Amniotic stem cell (primary cell): ENCODE measurements around the gene MAGED1.
A peak's percentile ranks its signal among the peaks of the same experiment; 100 is the strongest.

Experiments
- DNase-seq: peaks from one replicate; lab custom pipeline; 2025; lab: John Stamatoyannopoulos, UW

MAGED1 gene

DNA sequence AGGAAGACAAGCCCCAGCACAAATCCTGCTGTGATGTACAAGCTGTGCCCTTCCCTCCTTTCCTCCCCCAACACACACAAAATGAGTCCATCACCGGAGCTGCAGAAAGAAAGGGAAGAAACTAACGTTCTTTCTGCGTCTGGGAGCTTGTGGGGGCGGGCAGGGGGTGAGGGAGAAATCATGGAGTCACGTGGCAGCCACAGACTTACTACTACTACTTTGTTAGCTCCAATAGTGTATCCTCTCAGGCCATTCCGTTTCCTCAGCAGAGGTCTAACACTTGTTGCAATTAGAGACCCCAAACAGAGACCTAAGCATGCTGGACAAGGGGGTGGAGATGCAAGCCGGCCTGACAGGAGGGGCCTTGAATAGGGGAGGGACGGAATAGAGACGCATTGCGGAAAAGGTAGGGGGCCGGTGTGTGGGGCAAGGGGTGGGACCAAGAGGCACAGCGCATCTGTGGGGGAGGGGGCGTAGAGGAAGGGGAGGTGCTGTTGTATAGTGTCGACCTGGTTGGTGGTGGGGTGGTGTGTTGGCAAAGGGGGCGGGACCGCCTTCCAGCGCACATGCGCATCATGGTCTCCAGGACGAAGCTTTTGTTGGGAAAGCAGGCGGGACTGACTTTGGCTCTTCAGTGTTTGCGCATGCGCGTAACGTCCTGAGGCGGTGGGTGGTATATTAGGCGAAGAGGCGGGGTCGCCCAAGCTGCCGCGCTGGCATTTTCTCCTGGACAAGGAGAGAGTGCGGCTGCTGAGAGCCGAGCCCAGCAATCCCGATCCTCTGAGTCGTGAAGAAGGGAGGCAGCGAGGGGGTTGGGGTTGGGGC, at the start of gene MAGED1:
Gene MAGED1, plus strand, starts transcription at position 703 of the 825 bp plus-strand sequence. CDS start 682 bp downstream, outside the sequence.
- DNase-seq: peak; percentile 78

- no peak for DNase-seq
Measured at GRCh38 chrX:51847463-51847862, 46.0 kb upstream of the MAGED1 start.

DNA sequence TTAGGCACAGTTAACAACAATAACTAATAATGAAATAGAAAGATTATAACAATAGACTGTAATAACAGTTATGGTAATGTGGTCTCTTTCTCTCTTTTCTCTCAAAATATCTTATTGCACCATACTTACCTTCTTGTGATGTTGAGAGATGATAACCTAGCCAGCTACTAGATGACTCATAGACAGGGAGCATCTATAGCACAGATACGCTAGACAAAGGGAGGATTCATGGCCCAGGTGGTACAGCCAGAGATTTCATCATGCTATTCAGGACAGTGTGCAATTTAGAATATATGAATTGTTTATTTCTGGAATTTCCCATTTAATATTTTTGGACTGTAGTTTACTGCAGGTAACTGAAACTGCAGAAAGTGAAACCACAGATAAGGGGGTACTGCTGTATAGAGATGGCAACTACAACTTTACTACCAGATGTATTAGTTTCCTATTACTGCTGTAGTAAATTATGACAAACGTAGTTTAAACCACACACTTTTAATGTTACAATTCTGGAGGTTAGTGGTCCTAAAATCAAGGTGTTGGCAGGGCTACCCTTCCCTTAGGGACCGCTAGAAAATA, 41.8 kb upstream of the MAGED1 start:
- DNase-seq: no peak

- DNase-seq: no peak
Measured at GRCh38 chrX:51852096-51852495, 41.3 kb upstream of the MAGED1 start.

GRCh38 chrX:51852621-51853020, 40.8 kb upstream of the MAGED1 start:
- no peak for DNase-seq

- no peak for DNase-seq
Measured at GRCh38 chrX:51853251-51853650, 40.2 kb upstream of the MAGED1 start.

- DNase-seq: no peak
Measured at GRCh38 chrX:51855698-51856097, 37.7 kb upstream of the MAGED1 start.

GRCh38 chrX:51857159-51857733, 36.2 kb upstream of the MAGED1 start:
- DNase-seq: no peak

DNA sequence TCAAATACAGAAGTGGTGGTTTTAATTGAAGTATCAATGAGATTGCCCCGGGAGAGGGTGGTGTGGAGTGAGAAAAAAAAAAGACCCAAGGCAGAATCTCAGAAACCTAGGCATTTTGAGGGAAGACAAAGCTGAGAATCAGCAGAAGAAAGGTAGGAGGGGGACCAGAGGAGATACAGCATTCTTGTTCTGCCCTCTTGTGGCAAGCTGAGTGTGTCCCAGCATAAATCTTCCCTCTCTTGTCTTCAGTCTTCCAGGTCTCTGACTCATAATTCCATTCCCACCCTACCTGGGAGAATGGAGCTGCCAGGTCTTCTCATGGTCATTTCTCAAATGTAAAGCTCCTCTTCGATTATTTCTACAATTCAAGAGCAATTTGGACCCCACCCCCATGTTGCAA, 32.7 kb upstream of the MAGED1 start:
- DNase-seq: no peak

- DNase-seq: no peak
Measured at GRCh38 chrX:51862920-51863319, 30.5 kb upstream of the MAGED1 start.

DNA sequence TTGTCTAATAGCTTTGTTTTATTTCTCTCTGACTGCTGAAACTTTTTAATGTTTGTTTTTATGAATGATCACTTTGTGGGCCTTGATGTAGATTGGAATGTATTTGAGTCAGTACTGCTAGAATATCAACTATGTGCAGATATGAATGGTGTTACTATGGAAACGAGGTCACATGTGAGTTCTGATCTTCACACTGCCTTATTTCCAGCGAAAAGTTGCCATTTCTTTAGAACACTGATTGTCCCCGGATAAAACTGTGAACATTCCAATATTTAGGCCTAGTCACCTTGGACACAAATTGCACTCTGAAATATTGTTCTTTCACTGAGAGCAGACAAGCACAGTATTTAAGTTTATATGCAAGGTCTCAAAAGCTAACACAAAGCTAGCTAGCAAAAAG, 27.2 kb upstream of the MAGED1 start:
- DNase-seq: no peak

GRCh38 chrX:51867626-51868025, 25.8 kb upstream of the MAGED1 start:
- DNase-seq: no peak

- DNase-seq: no peak
Measured at GRCh38 chrX:51870354-51870753, 23.1 kb upstream of the MAGED1 start.

DNA sequence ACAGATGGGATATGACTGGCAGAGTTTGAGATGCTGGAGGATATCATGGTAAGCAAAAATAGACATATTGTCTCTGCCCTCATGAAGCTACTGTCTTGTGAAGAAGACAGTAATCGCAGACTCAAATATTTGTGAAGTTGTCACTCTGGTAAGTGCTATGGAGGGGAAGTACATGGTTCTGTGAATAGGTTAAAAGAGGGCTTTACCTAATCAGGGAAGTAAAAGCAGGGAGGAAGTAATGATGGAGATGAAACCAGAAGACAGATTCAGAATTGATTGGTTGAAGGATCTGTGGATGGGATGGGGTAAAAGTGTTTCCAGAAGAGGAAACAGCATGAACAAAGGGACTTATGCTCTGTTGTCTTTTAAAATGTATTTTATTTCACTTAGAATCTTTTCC, 19.3 kb upstream of the MAGED1 start:
- no peak for DNase-seq

DNA sequence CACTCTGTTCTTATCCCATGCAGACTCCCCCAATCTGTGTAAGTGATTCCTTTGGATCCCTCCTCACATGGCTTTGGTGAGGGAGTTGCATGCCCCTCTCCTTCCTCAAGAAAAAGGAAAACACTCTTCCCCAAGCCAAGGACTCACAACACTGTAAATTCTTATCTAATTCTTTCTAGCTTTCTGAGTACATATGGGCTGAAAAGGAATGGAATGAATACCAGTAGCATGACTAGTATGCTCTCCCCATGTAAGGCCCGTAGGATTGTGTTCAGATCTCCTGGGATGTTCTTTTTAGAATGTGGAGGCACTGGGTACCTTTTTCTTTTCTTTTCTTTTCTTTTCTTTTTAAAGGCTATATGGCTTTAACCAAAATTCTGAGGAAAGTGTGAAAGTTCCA, 17.0 kb upstream of the MAGED1 start:
- no peak for DNase-seq

- DNase-seq: no peak
Measured at GRCh38 chrX:51878056-51878455, 15.4 kb upstream of the MAGED1 start.

GRCh38 chrX:51889851-51890250, 3.6 kb upstream of the MAGED1 start:
- DNase-seq: no peak

DNA sequence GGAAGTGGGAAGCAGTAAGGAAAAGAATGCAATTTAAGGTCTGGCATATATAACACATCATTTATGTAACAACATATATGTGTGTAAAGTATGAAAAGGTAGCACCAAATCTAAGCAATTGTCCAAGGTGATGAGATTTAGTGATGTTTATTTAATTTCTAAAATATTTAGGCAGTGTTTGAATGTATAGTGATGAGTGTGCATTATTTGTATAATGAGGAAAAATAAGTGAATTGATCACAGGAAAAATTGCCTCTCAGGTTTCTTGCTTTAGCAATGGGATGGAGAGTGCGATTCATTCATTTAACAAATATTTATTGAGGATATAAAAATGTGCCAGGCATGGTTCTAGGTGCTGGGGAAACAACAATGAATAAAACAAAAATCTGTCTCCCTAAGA, 2.2 kb upstream of the MAGED1 start:
- DNase-seq: no peak

DNA sequence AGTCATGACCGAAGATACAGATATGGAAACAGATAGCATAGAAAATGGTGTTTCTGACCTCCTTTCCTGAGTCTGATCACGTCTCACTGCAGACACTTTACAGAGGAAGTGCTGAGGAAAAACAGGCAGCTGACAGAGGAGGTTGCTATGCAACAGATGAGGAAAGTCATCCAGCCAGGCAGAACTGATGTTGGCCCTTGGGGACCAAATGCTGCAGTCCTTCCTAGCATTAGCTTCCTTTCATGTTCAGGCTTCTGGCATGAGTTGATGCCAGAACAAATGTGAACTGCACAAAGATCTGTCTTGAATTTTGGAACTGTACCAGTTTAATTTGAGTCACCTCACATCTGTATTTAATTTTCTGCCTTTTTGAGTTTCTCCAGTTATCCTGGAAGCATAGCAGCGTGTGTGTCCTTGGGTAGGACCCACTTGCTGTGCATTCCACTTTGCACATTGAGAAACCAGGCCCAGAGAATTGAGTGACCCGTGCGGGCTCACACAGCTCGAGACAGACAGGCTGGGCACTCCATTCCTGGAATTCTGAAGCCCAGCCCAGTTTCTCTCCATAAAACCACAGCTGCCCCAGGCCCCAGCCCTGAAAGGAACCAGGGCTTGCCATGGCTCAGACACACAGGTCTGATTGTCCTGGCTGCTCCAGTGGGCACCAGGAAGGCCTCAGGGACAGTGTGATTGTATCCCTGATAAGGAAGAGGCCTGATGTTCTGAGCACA, 1.4 kb upstream of the MAGED1 start:
- peak; percentile 45 for DNase-seq

- no peak for DNase-seq
Measured at GRCh38 chrX:51893931-51894696, 691 bp downstream of the MAGED1 start.

DNA sequence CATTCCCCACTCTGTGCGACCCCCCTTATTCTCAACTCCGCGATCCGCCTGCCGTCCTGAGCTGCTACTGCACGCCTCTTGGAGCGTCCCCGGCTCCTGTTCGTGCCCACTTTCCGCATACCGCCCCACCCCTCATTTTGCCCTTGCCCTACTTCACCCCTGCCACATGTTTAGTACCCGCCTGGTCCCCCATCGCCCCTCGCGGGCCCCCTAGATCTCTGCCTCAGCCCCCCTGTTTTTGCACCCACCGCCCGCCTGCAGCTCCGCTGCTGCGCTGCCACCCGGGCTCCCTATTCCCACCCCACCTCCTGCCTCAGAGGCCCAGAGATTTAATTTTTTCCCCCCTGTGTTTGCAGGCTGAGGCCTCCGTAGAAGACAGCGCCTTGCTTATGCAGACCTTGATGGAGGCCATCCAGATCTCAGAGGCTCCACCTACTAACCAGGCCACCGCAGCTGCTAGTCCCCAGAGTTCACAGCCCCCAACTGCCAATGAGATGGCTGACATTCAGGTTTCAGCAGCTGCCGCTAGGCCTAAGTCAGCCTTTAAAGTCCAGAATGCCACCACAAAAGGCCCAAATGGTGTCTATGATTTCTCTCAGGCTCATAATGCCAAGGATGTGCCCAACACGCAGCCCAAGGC, 1.4 kb downstream of the MAGED1 start:
- DNase-seq: no peak
